Activated B cell treated with CpG ODN at 0.5 μM for 24 hours (primary cell): ENCODE data around the gene VPS11. TPM values are rescaled to one million over a fixed set of nuclear protein-coding genes. Genes with fewer than 3 reads are reported as not detected.

ENCODE experiments used
- ATAC-seq: fragments of 200-7000 bp; cut with Tn5 transposase; one replicate; pipeline ENCODE4 v1.10.0; 2021; ENCODE audit warnings: low read depth, mild to moderate bottlenecking, moderate library complexity
- CTCF ChIA-PET: fragments of 350-600 bp; sonication (Branson Sonifier 250); formaldehyde crosslinking; loops from one replicate; lab custom pipeline; 2021; ENCODE audit warnings: antibody characterized with exemption; lab: Charles Lee
- POLR2A ChIA-PET: fragments of 350-600 bp; sonication (Branson Sonifier 250); formaldehyde crosslinking; loops from one replicate; lab custom pipeline; 2021; ENCODE audit warnings: antibody characterized with exemption; lab: Charles Lee
- DNase-seq: peaks from one replicate; pipeline ENCODE4 v3.0.0; 2022
- H3K27ac Mint-ChIP-seq: one replicate; pipeline ENCODE4 v1.8.0; 2020; ENCODE audit warnings: mixed read lengths
- H3K27me3 Mint-ChIP-seq: one replicate; pipeline ENCODE4 v1.8.0; 2021; ENCODE audit warnings: mixed read lengths
- H3K36me3 Mint-ChIP-seq: one replicate; pipeline ENCODE4 v1.8.0; 2021; ENCODE audit warnings: low read depth, mixed read lengths
- H3K4me1 Mint-ChIP-seq: one replicate; pipeline ENCODE4 v1.8.0; 2021; ENCODE audit warnings: mixed read lengths
- H3K4me3 Mint-ChIP-seq: one replicate; pipeline ENCODE4 v1.8.0; 2020; ENCODE audit warnings: mild to moderate bottlenecking, mixed read lengths
- H3K9me3 Mint-ChIP-seq: one replicate; pipeline ENCODE4 v1.8.0; 2020; ENCODE audit warnings: mixed read lengths
- intact Hi-C: fragments of 100-400 bp; cut with micrococcal nuclease; formaldehyde crosslinking; loops from one replicate; pipeline ENCODE4 v1.15.1; 2024
- total RNA-seq: library from RNA; stranded (reverse); gene quantifications from 2 replicates; pipeline ENCODE4 v1.2.3, GENCODE V29; 2022
- TF ChIP-seq, protein P1 (sequence below): fragments of 200-600 bp; IDR thresholded peaks from one replicate; pipeline ENCODE4 v1.8.0; 2022; ENCODE audit warnings: antibody characterized with exemption, mild to moderate bottlenecking

The VPS11 gene
- total RNA-seq, 1 donor from 2014 or later = 53.6 TPM

DNA sequence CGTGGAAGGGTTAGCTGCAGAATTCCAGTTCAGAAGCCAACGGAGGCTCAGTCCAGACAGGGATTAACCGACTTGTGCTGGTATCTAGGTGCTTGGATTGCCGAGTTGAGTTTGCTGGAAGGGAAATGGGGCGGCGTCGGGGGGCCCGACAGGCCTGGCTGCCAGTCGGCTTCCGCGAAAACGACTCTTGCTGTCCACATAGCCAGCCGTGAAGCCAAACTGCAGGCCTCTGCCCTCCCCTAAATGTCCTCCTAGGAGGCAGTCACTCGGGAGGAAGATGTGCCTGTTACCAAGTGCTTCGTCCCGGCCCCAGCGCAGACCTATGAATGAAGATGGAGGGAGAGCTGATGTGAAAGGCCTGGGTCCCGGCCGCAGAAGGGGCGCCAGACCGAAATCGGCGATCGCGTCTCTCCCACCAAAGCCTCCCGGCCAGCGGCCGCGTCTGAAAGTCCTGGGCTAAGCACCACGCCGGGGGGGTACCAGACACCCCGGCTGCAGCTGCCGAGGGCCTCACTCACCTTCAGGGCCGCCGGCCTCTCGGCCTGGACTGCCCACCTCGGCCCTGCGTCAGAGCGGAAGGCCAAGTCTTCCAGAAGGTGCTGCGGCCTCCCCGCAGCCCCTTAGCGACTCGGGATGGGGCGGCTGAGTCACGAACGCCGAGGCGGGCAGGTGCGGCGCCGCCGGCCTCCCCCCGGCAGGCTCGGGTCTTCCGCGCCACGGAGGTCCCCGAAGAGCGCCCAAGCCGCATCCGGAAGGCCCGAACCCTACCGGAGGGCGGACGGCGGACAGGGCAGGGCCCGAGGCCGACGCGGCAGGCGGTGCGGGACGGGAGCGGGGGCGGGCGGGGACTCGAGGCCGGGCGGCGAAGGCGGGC, 26.6 kb downstream of the VPS11 start:
- Mint-ChIP-seq H3K36me3 (peaks cover 55% of the 10 kb centered on the region), H3K4me3 (peak overlapping the region; percentile 92), H3K27me3 (no peaks in the 10 kb centered on the region), H3K27ac (peak overlapping the region; percentile 89), H3K4me1 (peaks cover 50% of the 10 kb centered on the region), H3K9me3 (no peaks in the 10 kb centered on the region)
- DNase-seq (no peak), ATAC-seq (peak; percentile 7)
- ChIA-PET POLR2A (interaction anchor here (0.5 to 3.1 kb wide), 33 partner anchors 8 to 735 kb away, joined by 3 to 69 read pairs (median 5); partner anchors contain the start of genes ABCG4, C2CD2L, CENATAC and DDX6), CTCF (interaction anchor here (1.2 to 1.9 kb wide), 5 partner anchors 8 to 103 kb away, joined by 3 to 9 read pairs (median 5); partner anchors contain the start of genes HINFP and VPS11)
- TF ChIP-seq, protein P1, sequence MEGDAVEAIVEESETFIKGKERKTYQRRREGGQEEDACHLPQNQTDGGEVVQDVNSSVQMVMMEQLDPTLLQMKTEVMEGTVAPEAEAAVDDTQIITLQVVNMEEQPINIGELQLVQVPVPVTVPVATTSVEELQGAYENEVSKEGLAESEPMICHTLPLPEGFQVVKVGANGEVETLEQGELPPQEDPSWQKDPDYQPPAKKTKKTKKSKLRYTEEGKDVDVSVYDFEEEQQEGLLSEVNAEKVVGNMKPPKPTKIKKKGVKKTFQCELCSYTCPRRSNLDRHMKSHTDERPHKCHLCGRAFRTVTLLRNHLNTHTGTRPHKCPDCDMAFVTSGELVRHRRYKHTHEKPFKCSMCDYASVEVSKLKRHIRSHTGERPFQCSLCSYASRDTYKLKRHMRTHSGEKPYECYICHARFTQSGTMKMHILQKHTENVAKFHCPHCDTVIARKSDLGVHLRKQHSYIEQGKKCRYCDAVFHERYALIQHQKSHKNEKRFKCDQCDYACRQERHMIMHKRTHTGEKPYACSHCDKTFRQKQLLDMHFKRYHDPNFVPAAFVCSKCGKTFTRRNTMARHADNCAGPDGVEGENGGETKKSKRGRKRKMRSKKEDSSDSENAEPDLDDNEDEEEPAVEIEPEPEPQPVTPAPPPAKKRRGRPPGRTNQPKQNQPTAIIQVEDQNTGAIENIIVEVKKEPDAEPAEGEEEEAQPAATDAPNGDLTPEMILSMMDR = no peak
- intact Hi-C loops = loop anchor here (1.0 kb wide), 1 partner anchor 75 kb away; no protein-coding TSS in a partner anchor

GRCh38 chr11:119094816-119095065, 27.1 kb downstream of the VPS11 start:
- POLR2A ChIA-PET = interaction anchor here (0.6 to 3.1 kb wide), 32 partner anchors 9 to 735 kb away, joined by 3 to 69 read pairs (median 4); partner anchors contain the start of genes ABCG4, C2CD2L, CENATAC and DDX6
- ATAC-seq = peak; percentile 42
- Mint-ChIP-seq H3K27me3 (no peaks in the 10 kb centered on the region), H3K36me3 (peaks cover 55% of the 10 kb centered on the region), H3K4me1 (peaks cover 50% of the 10 kb centered on the region), H3K27ac (peak overlapping the region; percentile 89), H3K4me3 (peak overlapping the region; percentile 92), H3K9me3 (no peaks in the 10 kb centered on the region)
- no peak for DNase-seq
- intact Hi-C loops = loop anchor here (1.0 kb wide), 10 partner anchors 9 to 103 kb away; partner anchors contain the start of genes C2CD2L, CENATAC, HINFP and HYOU1
- CTCF ChIA-PET = interaction anchor here (0.9 to 1.9 kb wide), 6 partner anchors 9 to 102 kb away, joined by 3 to 9 read pairs (median 5); partner anchors contain the start of genes HINFP, HMBS and VPS11
- TF ChIP-seq, protein P1 = no peak

- ChIA-PET CTCF (interaction anchor here (0.9 to 1.9 kb wide), 5 partner anchors 10 to 101 kb away, joined by 3 to 9 read pairs (median 5); partner anchors contain the start of genes HINFP, HMBS and VPS11), POLR2A (interaction anchor here (0.6 to 3.1 kb wide), 31 partner anchors 10 to 736 kb away, joined by 3 to 69 read pairs (median 5); partner anchors contain the start of genes ABCG4, C2CD2L, CENATAC and DDX6)
- H3K27ac Mint-ChIP-seq = peak overlapping the region; percentile 89
- peaks cover 53% of the 10 kb centered on the region for H3K36me3 Mint-ChIP-seq
- H3K4me3 Mint-ChIP-seq = peak overlapping the region; percentile 92
- intact Hi-C loops = loop anchor here (1.0 kb wide), 9 partner anchors 10 to 102 kb away; partner anchors contain the start of genes C2CD2L, CENATAC, HINFP and HYOU1
- H3K9me3 Mint-ChIP-seq = no peaks in the 10 kb centered on the region
- H3K4me1 Mint-ChIP-seq = peaks cover 50% of the 10 kb centered on the region
- DNase-seq (peak; percentile 96), ATAC-seq (peak; percentile 87)
- TF ChIP-seq, protein P1 = no peak
- no peaks in the 10 kb centered on the region for H3K27me3 Mint-ChIP-seq
Measured at GRCh38 chr11:119095066-119095880, 27.7 kb downstream of the VPS11 start.

GRCh38 chr11:119099711-119100110, 32.1 kb downstream of the VPS11 start:
- CTCF ChIA-PET = interaction anchor here (0.7 kb wide), 1 partner anchor 9 kb away, joined by 3 read pairs; no protein-coding TSS in a partner anchor
- no peak for ATAC-seq
- no peak overlapping the region for H3K4me3 Mint-ChIP-seq
- H3K4me1 Mint-ChIP-seq = peaks cover 62% of the 10 kb centered on the region
- DNase-seq = no peak
- H3K27ac Mint-ChIP-seq = no peak overlapping the region
- H3K36me3 Mint-ChIP-seq = peaks cover 44% of the 10 kb centered on the region
- POLR2A ChIA-PET = interaction anchor here (0.7 to 1.0 kb wide), 2 partner anchors 11 to 15 kb away, joined by 3 to 5 read pairs; partner anchors contain the start of gene HMBS
- intact Hi-C loops = loop anchor here (2.0 kb wide), 1 partner anchor 15 kb away; the partner anchor contains the start of gene HMBS
- no peaks in the 10 kb centered on the region for H3K9me3 Mint-ChIP-seq
- H3K27me3 Mint-ChIP-seq = no peaks in the 10 kb centered on the region
- TF ChIP-seq, protein P1 = no peak
